HepG2 (cell line): Measurements from ENCODE around the gene FAM89B. TPM values are rescaled to one million over a fixed set of nuclear protein-coding genes. Genes with fewer than 3 reads are reported as not detected.

ENCODE experiments used
- ESRRA ChIP-seq: sonication (generic); formaldehyde crosslinking; IDR thresholded peaks from 2 replicates; pipeline ENCODE4 v1.5.1; 2020; ENCODE audit warnings: mild to moderate bottlenecking, low read depth, missing genetic modification reagents
- FOXO1 ChIP-seq: sonication (generic); formaldehyde crosslinking; IDR thresholded peaks from 2 replicates; pipeline ENCODE4 v1.4.0; 2020; ENCODE audit warnings: missing genetic modification reagents
- GTF2F1 ChIP-seq: fragments of 150-350 bp; IDR thresholded peaks from 2 replicates; pipeline ENCODE4 v1.6.1; 2014; ENCODE audit warnings: low read length
- HHEX ChIP-seq: IDR thresholded peaks from 2 replicates; pipeline ENCODE4 v1.6.1; 2016; ENCODE audit warnings: control low read depth
- IKZF1 ChIP-seq: fragments of 450-650 bp; IDR thresholded peaks from 2 replicates; pipeline ENCODE4 v1.7.1; 2016
- MIXL1 ChIP-seq: IDR thresholded peaks from 2 replicates; pipeline ENCODE4 v1.6.1; 2016
- NPAS2 ChIP-seq: sonication (generic); formaldehyde crosslinking; IDR thresholded peaks from 2 replicates; pipeline ENCODE4 v1.8.0; 2022; ENCODE audit warnings: mild to moderate bottlenecking, missing genetic modification reagents, borderline replicate concordance
- RCOR2 ChIP-seq: IDR thresholded peaks from 2 replicates; pipeline ENCODE4 v1.6.1; 2016; ENCODE audit warnings: missing biosample characterization, missing genetic modification reagents
- SETDB1 ChIP-seq: sonication (generic); formaldehyde crosslinking; IDR thresholded peaks from 2 replicates; pipeline ENCODE4 v1.5.1; 2020; ENCODE audit warnings: missing genetic modification reagents, mild to moderate bottlenecking, borderline replicate concordance
- SOX13 ChIP-seq, 3 experiments: fragments of 450-650 bp in 1 of 3; sonication (generic) in 1 of 3; formaldehyde crosslinking in 1 of 3; IDR thresholded peaks in 2 of 3; conservative IDR thresholded peaks in 1 of 3; 2 replicates each; pipeline versions ENCODE4 v1.5.0 to v1.6.1; 2016 to 2020; ENCODE audit warnings: antibody characterized with exemption in 1 of 3, mild to moderate bottlenecking in 1 of 3, missing compliant biosample characterization in 1 of 3, missing genetic modification reagents in 1 of 3, moderate library complexity in 1 of 3
- SP5 ChIP-seq: IDR thresholded peaks from 2 replicates; pipeline ENCODE4 v1.6.1; 2016; ENCODE audit warnings: low read depth, borderline replicate concordance
- STAG1 ChIP-seq: sonication (generic); formaldehyde crosslinking; IDR thresholded peaks from 2 replicates; pipeline ENCODE4 v1.4.0; 2020; ENCODE audit warnings: missing genetic modification reagents
- TBX3 ChIP-seq: fragments of 450-650 bp; IDR thresholded peaks from 2 replicates; pipeline ENCODE4 v1.6.1; 2017; ENCODE audit warnings: antibody characterized with exemption, mild to moderate bottlenecking, inconsistent platforms, borderline replicate concordance
- ZNF333 ChIP-seq: sonication (generic); formaldehyde crosslinking; IDR thresholded peaks from 2 replicates; pipeline ENCODE4 v1.4.0; 2020; ENCODE audit warnings: mild to moderate bottlenecking, missing genetic modification reagents, borderline replicate concordance
- ZNF337 ChIP-seq: sonication (generic); formaldehyde crosslinking; IDR thresholded peaks from 2 replicates; pipeline ENCODE4 v1.5.1; 2020; ENCODE audit warnings: missing genetic modification reagents, low read depth, mild to moderate bottlenecking, borderline replicate concordance
- ZNF564 ChIP-seq: sonication (generic); formaldehyde crosslinking; IDR thresholded peaks from 2 replicates; pipeline ENCODE4 v1.8.1; 2023; ENCODE audit warnings: mild to moderate bottlenecking, missing genetic modification reagents
- polyA plus RNA-seq, 8 experiments: library from polyadenylated mRNA; depleted of rRNA in 3 of 8; stranded (reverse) in 7 of 8; unstranded in 1 of 8; fragments of >200 nt; fragmentation: Illumina TruSeq in 4 of 8; extraction: Trizol in 4 of 8; gene quantifications; 2 replicates each; pipeline versions ENCODE4 v1.2.1 to v1.2.3, GENCODE V29; 2011 to 2016; ENCODE audit warnings: low read depth in 4 of 8, missing spikeins in 1 of 8, mixed read lengths in 1 of 8; ENCODE audit not compliant: insufficient read depth in 1 of 8
- total RNA-seq, 5 experiments: library from RNA; depleted of rRNA; stranded (reverse); fragments of >200 nt; fragmentation: Illumina TruSeq; extraction: Trizol; gene quantifications; 2 replicates each; pipeline ENCODE4 v1.2.3, GENCODE V29; 2016; ENCODE audit warnings: low read depth in 1 of 5
- TF ChIP-seq, protein P1 (sequence below): sonication (generic); formaldehyde crosslinking; IDR thresholded peaks from 2 replicates; pipeline ENCODE4 v1.4.0; 2020; ENCODE audit warnings: missing genetic modification reagents
- TF ChIP-seq, protein P2 (sequence below): IDR thresholded peaks from 2 replicates; pipeline ENCODE4 v1.6.1; 2016; ENCODE audit warnings: missing genetic modification reagents, missing compliant biosample characterization
- TF ChIP-seq, protein P3 (sequence below): fragments of 450-650 bp; IDR thresholded peaks from 2 replicates; pipeline ENCODE4 v1.6.1; 2017
- TF ChIP-seq, protein P4 (sequence below): IDR thresholded peaks from 2 replicates; pipeline ENCODE4 v1.6.1; 2018; ENCODE audit warnings: missing genetic modification reagents
- TF ChIP-seq, protein P5 (sequence below): sonication (generic); formaldehyde crosslinking; IDR thresholded peaks from 2 replicates; pipeline ENCODE4 v1.5.0; 2020; ENCODE audit warnings: mild to moderate bottlenecking, missing genetic modification reagents, borderline replicate concordance
- TF ChIP-seq, protein P6 (sequence below): sonication (generic); formaldehyde crosslinking; IDR thresholded peaks from 2 replicates; pipeline ENCODE4 v1.4.0; 2020; ENCODE audit warnings: missing genetic modification reagents
- TF ChIP-seq, protein P7 (sequence below): sonication (generic); formaldehyde crosslinking; IDR thresholded peaks from 2 replicates; pipeline ENCODE4 v1.8.1; 2023; ENCODE audit warnings: missing genetic modification reagents, mild to moderate bottlenecking, borderline replicate concordance

Gene FAM89B
- total and polyA plus RNA-seq, 2 of the 13 experiments (the other 11 are each of a cell fraction or from before 2014, with no cell fraction given) = 5.7 to 8.0 TPM

DNA sequence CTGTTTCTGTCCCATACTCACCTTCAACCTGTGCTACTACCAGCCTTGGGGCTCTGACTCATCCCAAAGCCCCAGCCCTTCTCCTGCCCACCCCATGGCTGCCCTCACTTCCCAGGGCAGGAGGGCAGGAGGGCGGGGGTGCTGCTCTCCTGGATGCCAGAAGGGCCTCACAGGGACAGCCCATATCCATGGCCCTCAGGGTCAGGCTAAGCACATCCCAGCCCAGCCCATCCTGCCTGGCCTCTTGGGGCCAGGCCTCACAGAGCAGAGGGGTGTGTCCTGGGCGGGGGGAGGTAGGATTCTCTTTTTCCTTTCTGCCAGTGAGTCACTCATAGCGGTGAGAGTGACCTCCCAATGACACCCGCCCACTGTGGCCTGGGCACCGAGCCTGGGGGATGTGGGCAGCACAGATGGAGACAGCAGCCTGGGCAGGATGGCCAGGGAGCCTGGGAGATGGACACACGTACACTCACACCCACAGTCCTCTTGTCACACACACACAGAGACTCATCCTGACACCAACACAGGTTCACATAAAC, 16.6 kb upstream of the FAM89B start (continued):
- TF ChIP-seq RCOR2 (no peak), ZNF564 (CRISPR knock-in tag) (no peak), TBX3 (no peak), FOXO1 (CRISPR knock-in tag) (no peak), ZNF337 (CRISPR knock-in tag) (no peak), STAG1 (CRISPR knock-in tag) (no peak), GTF2F1 (no peak), SP5 (CRISPR knock-in tag) (peak; percentile 65; the same call in 1 of the 2 replicates), ZNF333 (CRISPR knock-in tag) (no peak), MIXL1 (CRISPR knock-in tag) (no peak), IKZF1 (no peak), SOX13 (IDR thresholded peaks at IDR 0.05) (no peak), SOX13 (CRISPR knock-in tag; conservative IDR thresholded peaks at IDR 0.05 in 1 of 2, IDR thresholded peaks at IDR 0.05 in 1 of 2) (peak in 1 of 2 experiments; percentile 28; a peak in 1 of 4 replicates), HHEX (CRISPR knock-in tag) (no peak), NPAS2 (CRISPR knock-in tag) (no peak), ESRRA (CRISPR knock-in tag) (no peak), SETDB1 (no peak)
- TF ChIP-seq, protein P1, sequence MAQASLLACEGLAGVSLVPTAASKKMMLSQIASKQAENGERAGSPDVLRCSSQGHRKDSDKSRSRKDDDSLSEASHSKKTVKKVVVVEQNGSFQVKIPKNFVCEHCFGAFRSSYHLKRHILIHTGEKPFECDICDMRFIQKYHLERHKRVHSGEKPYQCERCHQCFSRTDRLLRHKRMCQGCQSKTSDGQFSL (CRISPR knock-in tag) = 0 out of 2 replicates have a peak, but pooled peaks have one; percentile 39
- TF ChIP-seq, protein P2, sequence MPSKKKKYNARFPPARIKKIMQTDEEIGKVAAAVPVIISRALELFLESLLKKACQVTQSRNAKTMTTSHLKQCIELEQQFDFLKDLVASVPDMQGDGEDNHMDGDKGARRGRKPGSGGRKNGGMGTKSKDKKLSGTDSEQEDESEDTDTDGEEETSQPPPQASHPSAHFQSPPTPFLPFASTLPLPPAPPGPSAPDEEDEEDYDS (CRISPR knock-in tag) = no peak
- TF ChIP-seq, protein P3, sequence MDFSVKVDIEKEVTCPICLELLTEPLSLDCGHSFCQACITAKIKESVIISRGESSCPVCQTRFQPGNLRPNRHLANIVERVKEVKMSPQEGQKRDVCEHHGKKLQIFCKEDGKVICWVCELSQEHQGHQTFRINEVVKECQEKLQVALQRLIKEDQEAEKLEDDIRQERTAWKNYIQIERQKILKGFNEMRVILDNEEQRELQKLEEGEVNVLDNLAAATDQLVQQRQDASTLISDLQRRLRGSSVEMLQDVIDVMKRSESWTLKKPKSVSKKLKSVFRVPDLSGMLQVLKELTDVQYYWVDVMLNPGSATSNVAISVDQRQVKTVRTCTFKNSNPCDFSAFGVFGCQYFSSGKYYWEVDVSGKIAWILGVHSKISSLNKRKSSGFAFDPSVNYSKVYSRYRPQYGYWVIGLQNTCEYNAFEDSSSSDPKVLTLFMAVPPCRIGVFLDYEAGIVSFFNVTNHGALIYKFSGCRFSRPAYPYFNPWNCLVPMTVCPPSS = no peak
- TF ChIP-seq, protein P4, sequence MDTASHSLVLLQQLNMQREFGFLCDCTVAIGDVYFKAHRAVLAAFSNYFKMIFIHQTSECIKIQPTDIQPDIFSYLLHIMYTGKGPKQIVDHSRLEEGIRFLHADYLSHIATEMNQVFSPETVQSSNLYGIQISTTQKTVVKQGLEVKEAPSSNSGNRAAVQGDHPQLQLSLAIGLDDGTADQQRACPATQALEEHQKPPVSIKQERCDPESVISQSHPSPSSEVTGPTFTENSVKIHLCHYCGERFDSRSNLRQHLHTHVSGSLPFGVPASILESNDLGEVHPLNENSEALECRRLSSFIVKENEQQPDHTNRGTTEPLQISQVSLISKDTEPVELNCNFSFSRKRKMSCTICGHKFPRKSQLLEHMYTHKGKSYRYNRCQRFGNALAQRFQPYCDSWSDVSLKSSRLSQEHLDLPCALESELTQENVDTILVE (CRISPR knock-in tag) = 0 out of 2 replicates have a peak, but pooled peaks have one; percentile 18
- TF ChIP-seq, protein P5, sequence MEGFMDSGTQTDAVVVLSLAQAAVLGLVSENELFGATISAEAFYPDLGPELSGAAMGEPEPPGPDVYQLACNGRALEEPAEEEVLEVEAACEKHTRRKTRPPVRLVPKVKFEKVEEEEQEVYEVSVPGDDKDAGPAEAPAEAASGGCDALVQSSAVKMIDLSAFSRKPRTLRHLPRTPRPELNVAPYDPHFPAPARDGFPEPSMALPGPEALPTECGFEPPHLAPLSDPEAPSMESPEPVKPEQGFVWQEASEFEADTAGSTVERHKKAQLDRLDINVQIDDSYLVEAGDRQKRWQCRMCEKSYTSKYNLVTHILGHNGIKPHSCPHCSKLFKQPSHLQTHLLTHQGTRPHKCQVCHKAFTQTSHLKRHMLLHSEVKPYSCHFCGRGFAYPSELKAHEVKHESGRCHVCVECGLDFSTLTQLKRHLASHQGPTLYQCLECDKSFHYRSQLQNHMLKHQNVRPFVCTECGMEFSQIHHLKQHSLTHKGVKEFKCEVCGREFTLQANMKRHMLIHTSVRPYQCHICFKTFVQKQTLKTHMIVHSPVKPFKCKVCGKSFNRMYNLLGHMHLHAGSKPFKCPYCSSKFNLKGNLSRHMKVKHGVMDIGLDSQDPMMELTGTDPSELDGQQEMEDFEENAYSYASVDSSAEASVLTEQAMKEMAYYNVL (CRISPR knock-in tag) = no peak
- TF ChIP-seq, protein P6, sequence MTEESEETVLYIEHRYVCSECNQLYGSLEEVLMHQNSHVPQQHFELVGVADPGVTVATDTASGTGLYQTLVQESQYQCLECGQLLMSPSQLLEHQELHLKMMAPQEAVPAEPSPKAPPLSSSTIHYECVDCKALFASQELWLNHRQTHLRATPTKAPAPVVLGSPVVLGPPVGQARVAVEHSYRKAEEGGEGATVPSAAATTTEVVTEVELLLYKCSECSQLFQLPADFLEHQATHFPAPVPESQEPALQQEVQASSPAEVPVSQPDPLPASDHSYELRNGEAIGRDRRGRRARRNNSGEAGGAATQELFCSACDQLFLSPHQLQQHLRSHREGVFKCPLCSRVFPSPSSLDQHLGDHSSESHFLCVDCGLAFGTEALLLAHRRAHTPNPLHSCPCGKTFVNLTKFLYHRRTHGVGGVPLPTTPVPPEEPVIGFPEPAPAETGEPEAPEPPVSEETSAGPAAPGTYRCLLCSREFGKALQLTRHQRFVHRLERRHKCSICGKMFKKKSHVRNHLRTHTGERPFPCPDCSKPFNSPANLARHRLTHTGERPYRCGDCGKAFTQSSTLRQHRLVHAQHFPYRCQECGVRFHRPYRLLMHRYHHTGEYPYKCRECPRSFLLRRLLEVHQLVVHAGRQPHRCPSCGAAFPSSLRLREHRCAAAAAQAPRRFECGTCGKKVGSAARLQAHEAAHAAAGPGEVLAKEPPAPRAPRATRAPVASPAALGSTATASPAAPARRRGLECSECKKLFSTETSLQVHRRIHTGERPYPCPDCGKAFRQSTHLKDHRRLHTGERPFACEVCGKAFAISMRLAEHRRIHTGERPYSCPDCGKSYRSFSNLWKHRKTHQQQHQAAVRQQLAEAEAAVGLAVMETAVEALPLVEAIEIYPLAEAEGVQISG = no peak
- TF ChIP-seq, protein P7, sequence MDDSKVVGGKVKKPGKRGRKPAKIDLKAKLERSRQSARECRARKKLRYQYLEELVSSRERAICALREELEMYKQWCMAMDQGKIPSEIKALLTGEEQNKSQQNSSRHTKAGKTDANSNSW = no peak
